ENCODE measurements around the gene SIRT7.

SIRT7 gene

DNA sequence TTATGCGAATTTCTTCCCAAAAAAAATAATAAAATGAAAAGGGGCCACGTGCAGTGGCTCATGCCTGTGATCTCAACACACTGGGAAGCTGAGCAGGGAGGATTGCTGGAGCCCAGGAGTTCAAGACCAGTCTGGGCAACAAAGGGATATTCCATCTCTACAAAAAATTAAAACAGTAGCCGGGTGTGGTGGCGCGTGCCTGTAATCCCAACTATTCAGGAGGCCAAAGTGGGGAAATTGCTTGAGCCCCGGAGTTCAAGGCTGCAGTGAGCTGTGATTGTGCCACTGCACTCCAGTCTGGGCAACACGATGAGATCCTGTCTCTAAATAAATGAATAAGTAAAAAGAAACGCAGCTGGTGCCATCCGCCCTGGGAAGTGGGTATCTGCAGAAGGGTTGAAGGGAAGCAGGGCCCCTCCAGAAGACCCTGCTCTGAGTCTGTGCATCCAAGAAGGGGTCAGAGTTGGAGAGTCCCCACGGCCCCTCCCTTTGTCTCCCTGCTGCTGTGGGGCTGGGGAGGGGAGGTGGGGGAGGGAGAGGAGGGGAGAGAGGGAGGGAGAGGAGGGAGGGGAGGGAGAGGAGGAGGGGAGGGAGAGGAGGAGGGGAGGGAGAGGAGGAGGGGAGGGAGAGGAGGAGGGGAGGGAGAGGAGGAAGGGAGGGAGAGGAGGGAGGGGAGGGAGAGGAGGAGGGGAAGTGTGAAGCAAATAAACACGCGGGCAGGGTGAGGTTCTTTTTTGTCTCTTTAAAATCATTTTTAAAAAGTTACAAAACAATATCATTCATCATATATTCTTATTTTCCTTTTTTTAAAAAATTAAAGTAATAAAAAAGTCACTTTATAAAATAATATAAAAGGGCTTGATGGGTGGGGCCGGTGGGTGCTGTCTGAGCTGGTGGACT lies 34.1 kb upstream of the SIRT7 start:
- Histone ChIP-seq H3K4me3 (ENCODE audit: low read length) (no peak overlapping the region), H3K9me3 (replicated peaks; ENCODE audit: low read length) (no peaks in the 10 kb centered on the region), H3K4me1 (ENCODE audit: control insufficient read depth, insufficient read depth, low read length) (no peaks in the 10 kb centered on the region), H3K27me3 (ENCODE audit: control insufficient read depth, insufficient read depth, low read length) (peaks cover 7% of the 10 kb centered on the region), H3K4me2 (ENCODE audit: low read length) (no peak overlapping the region), H3K36me3 (ENCODE audit: insufficient read depth, low read length) (no peaks in the 10 kb centered on the region), H3K9ac (ENCODE audit: low read depth, low read length) (no peak overlapping the region)

GRCh38 chr17:81950501-81950900 lies 32.5 kb upstream of the SIRT7 start:
- Histone ChIP-seq H3K4me2 (ENCODE audit: low read length) (no peak overlapping the region), H3K27me3 (ENCODE audit: control insufficient read depth, insufficient read depth, low read length) (peaks cover 6% of the 10 kb centered on the region), H3K9me3 (replicated peaks; ENCODE audit: low read length) (no peaks in the 10 kb centered on the region), H3K36me3 (ENCODE audit: insufficient read depth, low read length) (no peaks in the 10 kb centered on the region), H3K9ac (ENCODE audit: low read depth, low read length) (no peak overlapping the region), H3K4me1 (ENCODE audit: control insufficient read depth, insufficient read depth, low read length) (no peaks in the 10 kb centered on the region), H3K4me3 (ENCODE audit: low read length) (no peak overlapping the region)

DNA sequence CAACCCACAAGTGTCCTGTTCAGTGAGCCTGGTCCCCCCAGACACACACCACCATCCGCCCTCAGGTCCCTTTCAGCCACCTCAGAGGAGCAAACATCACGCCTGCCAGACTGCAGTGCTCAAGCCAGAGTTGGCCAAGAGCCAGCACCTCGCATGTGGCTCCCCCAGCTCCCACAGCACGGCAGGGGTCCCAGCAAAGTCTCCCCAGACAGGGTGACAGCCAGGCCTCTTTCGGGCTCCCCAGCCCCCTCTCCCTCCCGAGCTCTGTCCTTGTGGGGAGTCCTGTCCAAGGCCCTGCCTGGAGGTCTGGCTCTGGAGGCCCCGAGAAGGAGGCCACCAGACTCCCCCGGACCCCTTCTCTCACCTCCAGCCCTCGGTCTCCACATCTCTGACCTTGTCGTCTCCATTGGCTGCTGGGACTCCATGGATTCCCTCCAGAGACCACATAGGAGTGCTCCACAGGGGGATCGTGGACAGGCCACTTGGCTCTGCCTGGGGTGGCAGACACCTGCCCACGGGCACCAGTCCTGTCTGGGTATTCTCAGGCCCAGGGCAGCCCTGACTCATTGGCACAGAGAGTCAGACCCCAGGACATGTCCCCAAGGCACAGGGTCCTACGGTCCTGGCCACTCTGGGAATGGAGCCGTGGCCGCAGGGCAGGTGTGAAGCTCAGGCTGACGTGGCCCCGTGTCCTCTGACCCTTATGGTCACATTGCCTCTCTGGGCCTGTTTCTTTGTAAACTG lies 30.8 kb upstream of the SIRT7 start:
- no peak overlapping the region for H3K9ac ChIP-seq (ENCODE audit: low read depth, low read length)
- no peak overlapping the region for H3K4me3 ChIP-seq (ENCODE audit: low read length)
- no peak overlapping the region for H3K4me2 ChIP-seq (ENCODE audit: low read length)
- peaks cover 10% of the 10 kb centered on the region for H3K27me3 ChIP-seq (ENCODE audit: control insufficient read depth, insufficient read depth, low read length)
- no peaks in the 10 kb centered on the region for H3K4me1 ChIP-seq (ENCODE audit: control insufficient read depth, insufficient read depth, low read length)
- H3K36me3 ChIP-seq (ENCODE audit: insufficient read depth, low read length) = no peaks in the 10 kb centered on the region
- no peaks in the 10 kb centered on the region for H3K9me3 ChIP-seq (replicated peaks; ENCODE audit: low read length)

GRCh38 chr17:81947189-81947588 lies 29.2 kb upstream of the SIRT7 start, which contains the start of gene MYADML2:
Gene MYADML2, minus strand, starts transcription at chr17:81947233. Its CDS starts 5,492 bp downstream, at chr17:81941741.
- Histone ChIP-seq H3K27me3 (ENCODE audit: control insufficient read depth, insufficient read depth, low read length) (peaks cover 12% of the 10 kb centered on the region), H3K4me1 (ENCODE audit: control insufficient read depth, insufficient read depth, low read length) (no peaks in the 10 kb centered on the region), H3K9ac (ENCODE audit: low read depth, low read length) (no peak within 1 kb of the TSS), H3K4me2 (ENCODE audit: low read length) (no peak within 1 kb of the TSS), H3K4me3 (ENCODE audit: low read length) (no peak within 1 kb of the TSS), H3K9me3 (replicated peaks; ENCODE audit: low read length) (no peaks in the 10 kb centered on the region), H3K36me3 (ENCODE audit: insufficient read depth, low read length) (no peaks in the 10 kb centered on the region)

- no peak overlapping the region for H3K9ac ChIP-seq (ENCODE audit: low read depth, low read length)
- H3K27me3 ChIP-seq (ENCODE audit: control insufficient read depth, insufficient read depth, low read length) = peaks cover 31% of the 10 kb centered on the region
- H3K9me3 ChIP-seq (replicated peaks; ENCODE audit: low read length) = no peaks in the 10 kb centered on the region
- H3K4me1 ChIP-seq (ENCODE audit: control insufficient read depth, insufficient read depth, low read length) = peaks cover 5% of the 10 kb centered on the region
- no peak overlapping the region for H3K4me3 ChIP-seq (ENCODE audit: low read length)
- H3K4me2 ChIP-seq (ENCODE audit: low read length) = no peak overlapping the region
- H3K36me3 ChIP-seq (ENCODE audit: insufficient read depth, low read length) = no peaks in the 10 kb centered on the region
Observed at GRCh38 chr17:81944858-81945257, 26.9 kb upstream of the SIRT7 start.

DNA sequence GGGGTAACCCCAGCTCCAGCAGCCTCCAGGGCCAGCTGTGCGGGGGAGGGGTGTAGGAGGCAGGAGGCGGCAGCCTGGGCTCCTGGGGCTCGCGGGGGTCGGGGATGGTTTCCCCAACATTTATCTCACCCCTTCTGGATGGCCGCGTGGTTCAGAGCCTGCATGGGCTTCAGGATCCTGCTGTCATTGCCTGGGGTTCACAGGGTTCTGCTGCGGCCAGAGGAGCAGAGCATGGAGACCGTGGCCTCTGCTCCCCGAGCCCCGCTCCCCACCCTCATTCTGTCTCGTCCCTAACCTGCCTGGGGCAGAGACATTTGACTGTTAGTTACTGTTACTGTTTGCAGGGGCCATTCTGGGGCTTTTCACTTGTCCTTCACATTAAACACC lies 24.2 kb upstream of the SIRT7 start:
- H3K4me2 ChIP-seq (ENCODE audit: low read length) = no peak overlapping the region

DNA sequence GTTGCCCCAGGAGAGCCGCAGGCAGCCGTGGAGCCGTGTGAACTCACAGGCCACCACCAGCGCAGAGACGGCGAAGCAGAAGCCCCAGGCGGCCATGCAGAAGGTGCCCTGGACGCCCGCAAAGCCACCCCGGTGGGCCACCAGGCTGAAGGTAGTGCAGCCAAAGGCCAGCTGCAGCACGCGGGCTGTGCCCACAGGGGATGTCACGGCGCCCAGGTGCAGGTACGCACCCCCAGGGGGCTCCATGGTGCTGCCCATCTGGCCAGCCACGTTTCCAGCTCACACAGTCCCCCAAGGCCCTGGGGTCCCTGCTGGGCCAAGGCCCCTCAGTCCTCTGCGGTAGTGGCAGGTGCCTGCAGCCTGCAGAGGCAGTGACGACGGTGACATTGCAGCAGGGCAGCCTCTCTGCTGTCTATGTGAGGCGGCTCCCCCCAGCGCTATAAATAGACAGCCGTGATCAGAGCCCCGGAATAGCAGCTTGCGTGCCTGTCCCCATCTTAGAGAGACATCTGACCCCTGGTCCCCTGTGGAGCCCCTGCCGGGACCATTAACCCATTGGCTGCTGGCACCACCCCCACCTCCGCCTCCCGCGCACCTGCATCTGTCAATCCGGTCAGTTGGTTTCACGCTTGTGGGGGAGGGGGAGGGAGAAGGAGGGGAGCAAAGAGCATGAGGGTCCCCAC lies 23.6 kb upstream of the SIRT7 start:
- Histone ChIP-seq H3K9ac (ENCODE audit: low read depth, low read length) (no peak overlapping the region), H3K27me3 (ENCODE audit: control insufficient read depth, insufficient read depth, low read length) (peaks cover 31% of the 10 kb centered on the region), H3K4me2 (ENCODE audit: low read length) (no peak overlapping the region), H3K9me3 (replicated peaks; ENCODE audit: low read length) (no peaks in the 10 kb centered on the region), H3K36me3 (ENCODE audit: insufficient read depth, low read length) (no peaks in the 10 kb centered on the region), H3K4me3 (ENCODE audit: low read length) (no peak overlapping the region), H3K4me1 (ENCODE audit: control insufficient read depth, insufficient read depth, low read length) (peaks cover 16% of the 10 kb centered on the region)

More for the DNA sequence above, 24.2 kb upstream of the SIRT7 start:
- Histone ChIP-seq H3K9ac (ENCODE audit: low read depth, low read length) (no peak overlapping the region), H3K4me3 (ENCODE audit: low read length) (no peak overlapping the region), H3K27me3 (ENCODE audit: control insufficient read depth, insufficient read depth, low read length) (peaks cover 34% of the 10 kb centered on the region), H3K4me1 (ENCODE audit: control insufficient read depth, insufficient read depth, low read length) (peaks cover 13% of the 10 kb centered on the region), H3K9me3 (replicated peaks; ENCODE audit: low read length) (no peaks in the 10 kb centered on the region), H3K36me3 (ENCODE audit: insufficient read depth, low read length) (no peaks in the 10 kb centered on the region)

DNA sequence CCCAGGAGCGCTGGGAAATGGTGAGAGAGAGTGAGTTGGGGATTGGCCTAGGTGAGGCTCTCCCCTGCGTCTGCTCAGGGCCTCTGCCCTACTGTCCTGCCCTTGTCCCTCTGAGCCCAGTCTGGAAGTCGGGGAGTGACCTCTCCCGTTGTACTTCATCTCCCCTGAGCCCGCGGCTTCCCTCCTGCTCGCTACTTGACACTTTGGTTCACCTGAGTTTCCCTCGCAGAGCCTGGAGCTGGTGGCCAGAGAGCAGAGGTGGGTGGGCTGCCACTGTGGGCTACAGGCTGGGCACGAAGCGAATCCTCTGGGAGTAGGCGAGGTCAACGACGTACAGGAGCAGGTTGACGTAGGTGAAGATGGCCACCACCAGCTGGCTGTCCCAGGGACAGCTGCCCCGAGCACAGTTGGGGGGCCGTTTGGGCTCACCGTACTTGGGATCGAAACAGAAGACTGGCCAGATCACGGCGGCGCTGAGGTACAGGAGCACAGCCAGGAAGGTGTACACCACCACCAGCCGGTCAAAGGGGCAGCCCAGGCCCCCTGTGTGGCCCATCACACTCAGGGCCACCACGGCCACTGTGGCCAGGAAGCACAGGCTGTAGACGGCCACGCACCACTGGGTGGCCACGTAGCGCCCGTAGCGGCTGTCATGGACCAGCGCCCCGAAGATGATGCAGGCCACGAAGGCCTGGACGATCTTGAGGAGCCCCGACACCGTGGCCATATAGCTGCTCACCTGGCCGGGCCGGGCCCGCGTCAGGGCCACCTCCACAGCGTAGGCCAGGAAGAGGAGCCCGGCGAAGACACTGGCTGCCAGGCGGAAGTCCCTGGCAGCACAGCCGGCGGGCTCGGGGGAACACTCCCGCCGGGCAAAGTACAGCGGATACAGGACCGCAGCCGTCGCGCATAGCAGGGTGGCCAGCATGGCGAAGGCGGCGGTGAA lies 22.8 kb upstream of the SIRT7 start:
- Histone ChIP-seq H3K9me3 (replicated peaks; ENCODE audit: low read length) (no peaks in the 10 kb centered on the region), H3K9ac (ENCODE audit: low read depth, low read length) (no peak overlapping the region), H3K4me3 (ENCODE audit: low read length) (no peak overlapping the region), H3K4me2 (ENCODE audit: low read length) (no peak overlapping the region), H3K27me3 (ENCODE audit: control insufficient read depth, insufficient read depth, low read length) (peaks cover 31% of the 10 kb centered on the region), H3K36me3 (ENCODE audit: insufficient read depth, low read length) (no peaks in the 10 kb centered on the region), H3K4me1 (ENCODE audit: control insufficient read depth, insufficient read depth, low read length) (peaks cover 19% of the 10 kb centered on the region)

- Histone ChIP-seq H3K4me3 (ENCODE audit: low read length) (no peak overlapping the region), H3K9me3 (replicated peaks; ENCODE audit: low read length) (no peaks in the 10 kb centered on the region), H3K4me1 (ENCODE audit: control insufficient read depth, insufficient read depth, low read length) (peaks cover 19% of the 10 kb centered on the region), H3K9ac (ENCODE audit: low read depth, low read length) (no peak overlapping the region), H3K4me2 (ENCODE audit: low read length) (peak overlapping the region; percentile 65), H3K36me3 (ENCODE audit: insufficient read depth, low read length) (no peaks in the 10 kb centered on the region), H3K27me3 (ENCODE audit: control insufficient read depth, insufficient read depth, low read length) (peaks cover 31% of the 10 kb centered on the region)
Observed at GRCh38 chr17:81939881-81940385, 22.0 kb upstream of the SIRT7 start.

DNA sequence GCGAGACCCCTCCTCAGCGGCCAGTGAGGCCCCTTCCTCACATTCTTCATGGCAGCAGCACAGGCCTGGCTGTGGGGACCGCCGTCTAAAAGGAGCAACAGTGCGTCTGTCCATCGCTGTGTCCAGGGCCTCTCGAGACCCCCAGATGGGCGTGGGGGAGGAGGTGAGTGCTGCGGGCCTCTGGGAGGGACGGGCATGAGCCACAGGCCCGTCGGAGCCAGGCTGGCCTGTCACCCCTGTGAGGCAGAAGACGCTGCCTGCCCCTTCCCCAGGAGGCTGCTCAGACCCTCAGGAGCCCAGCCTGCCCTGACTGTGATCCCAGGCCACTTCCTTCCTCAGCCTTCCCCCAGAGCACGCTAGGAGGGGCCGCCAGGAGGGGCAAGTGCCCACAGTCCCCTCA lies 21.2 kb upstream of the SIRT7 start:
- H3K4me2 ChIP-seq (ENCODE audit: low read length) = no peak overlapping the region
- no peak overlapping the region for H3K9ac ChIP-seq (ENCODE audit: low read depth, low read length)
- peaks cover 27% of the 10 kb centered on the region for H3K27me3 ChIP-seq (ENCODE audit: control insufficient read depth, insufficient read depth, low read length)
- no peaks in the 10 kb centered on the region for H3K9me3 ChIP-seq (replicated peaks; ENCODE audit: low read length)
- no peak overlapping the region for H3K4me3 ChIP-seq (ENCODE audit: low read length)
- peaks cover 19% of the 10 kb centered on the region for H3K4me1 ChIP-seq (ENCODE audit: control insufficient read depth, insufficient read depth, low read length)
- H3K36me3 ChIP-seq (ENCODE audit: insufficient read depth, low read length) = no peaks in the 10 kb centered on the region

All from skeletal muscle satellite cell (primary cell).